Astrocyte (in vitro differentiated cells and primary cell): ENCODE measurements around the gene NDUFS7. TPM values are rescaled to one million over a fixed set of nuclear protein-coding genes. Genes with fewer than 3 reads are reported as not detected.

ENCODE experiments used
- DNase-seq: peaks from one replicate; pipeline ENCODE4 v3.0.0-alpha.2; 2010; ENCODE audit warnings: low read depth
- FAIRE-seq: peaks from 2 replicates; lab custom pipeline; 2011; peaks lifted over from hg19 to GRCh38; lab: Jason Lieb, UNC
- H2AFZ ChIP-seq: 2 replicates; pipeline ENCODE4 v1.6.0; 2012; ENCODE audit warnings: low read depth, low read length, inconsistent platforms
- H3K27ac ChIP-seq: 2 replicates; pipeline ENCODE4 v1.5.1; 2011; ENCODE audit warnings: low read depth, low read length, inconsistent platforms
- H3K27me3 ChIP-seq: 2 replicates; pipeline ENCODE4 v1.6.0; 2011; ENCODE audit warnings: low read length, inconsistent platforms; ENCODE audit not compliant: insufficient read depth
- H3K36me3 ChIP-seq: 2 replicates; pipeline ENCODE4 v1.5.1; 2011; ENCODE audit warnings: low read length, inconsistent platforms; ENCODE audit not compliant: insufficient read depth
- H3K4me1 ChIP-seq: 2 replicates; pipeline ENCODE4 v1.5.1; 2011; ENCODE audit warnings: low read length, inconsistent platforms; ENCODE audit not compliant: insufficient read depth
- H3K4me2 ChIP-seq: 2 replicates; pipeline ENCODE4 v1.6.0; 2012; ENCODE audit warnings: low read length, inconsistent platforms
- H3K4me3 ChIP-seq: 2 replicates; pipeline ENCODE4 v1.5.1; 2011; ENCODE audit warnings: low read depth, mild to moderate bottlenecking, low read length, inconsistent platforms; ENCODE audit not compliant: insufficient read depth
- H3K79me2 ChIP-seq: 2 replicates; pipeline ENCODE4 v1.6.0; 2012; ENCODE audit warnings: mild to moderate bottlenecking, low read length, inconsistent platforms; ENCODE audit not compliant: insufficient read depth
- H3K9ac ChIP-seq: 2 replicates; pipeline ENCODE4 v1.6.0; 2012; ENCODE audit warnings: mild to moderate bottlenecking, low read length, inconsistent platforms
- H3K9me3 ChIP-seq: 2 replicates; pipeline ENCODE4 v1.5.1; 2012; ENCODE audit warnings: low read depth, mild to moderate bottlenecking, low read length, inconsistent platforms; ENCODE audit not compliant: insufficient read depth
- H4K20me1 ChIP-seq: 2 replicates; pipeline ENCODE4 v1.6.0; 2012; ENCODE audit warnings: low read length, inconsistent platforms; ENCODE audit not compliant: insufficient read depth
- H3K27ac Mint-ChIP-seq: one replicate; pipeline ENCODE4 v1.8.0; 2021; ENCODE audit warnings: mild to moderate bottlenecking, mixed read lengths; ENCODE audit not compliant: unreplicated experiment
- H3K27me3 Mint-ChIP-seq: one replicate; pipeline ENCODE4 v1.8.0; 2021; ENCODE audit warnings: low read depth, mixed read lengths; ENCODE audit not compliant: unreplicated experiment
- H3K36me3 Mint-ChIP-seq: one replicate; pipeline ENCODE4 v1.8.0; 2021; ENCODE audit warnings: low read depth, mixed read lengths; ENCODE audit not compliant: unreplicated experiment
- H3K4me1 Mint-ChIP-seq: one replicate; pipeline ENCODE4 v1.8.0; 2021; ENCODE audit warnings: low read depth, mixed read lengths; ENCODE audit not compliant: unreplicated experiment
- H3K4me3 Mint-ChIP-seq: one replicate; pipeline ENCODE4 v1.8.0; 2021; ENCODE audit warnings: mild to moderate bottlenecking, moderate library complexity, mixed read lengths; ENCODE audit not compliant: unreplicated experiment
- H3K9me3 Mint-ChIP-seq: one replicate; pipeline ENCODE4 v1.8.0; 2021; ENCODE audit warnings: mild to moderate bottlenecking, mixed read lengths; ENCODE audit not compliant: unreplicated experiment
- EZH2 ChIP-seq: IDR thresholded peaks from 2 replicates; pipeline ENCODE4 v1.6.1; 2012; ENCODE audit warnings: mild to moderate bottlenecking, low read length, inconsistent platforms; ENCODE audit not compliant: insufficient read depth
- total RNA-seq: library from RNA; stranded (reverse); gene quantifications from 2 replicates; pipeline ENCODE4 v1.2.1, GENCODE V29; 2021
- TF ChIP-seq, protein P1 (sequence below): IDR thresholded peaks from 2 replicates; pipeline ENCODE4 v1.5.1; 2011; ENCODE audit warnings: low read depth, mild to moderate bottlenecking, inconsistent platforms, low read length, moderate library complexity; ENCODE audit not compliant: insufficient read depth

The NDUFS7 gene
- total RNA-seq, 1 donor from 2014 or later = 64.0 TPM

DNA sequence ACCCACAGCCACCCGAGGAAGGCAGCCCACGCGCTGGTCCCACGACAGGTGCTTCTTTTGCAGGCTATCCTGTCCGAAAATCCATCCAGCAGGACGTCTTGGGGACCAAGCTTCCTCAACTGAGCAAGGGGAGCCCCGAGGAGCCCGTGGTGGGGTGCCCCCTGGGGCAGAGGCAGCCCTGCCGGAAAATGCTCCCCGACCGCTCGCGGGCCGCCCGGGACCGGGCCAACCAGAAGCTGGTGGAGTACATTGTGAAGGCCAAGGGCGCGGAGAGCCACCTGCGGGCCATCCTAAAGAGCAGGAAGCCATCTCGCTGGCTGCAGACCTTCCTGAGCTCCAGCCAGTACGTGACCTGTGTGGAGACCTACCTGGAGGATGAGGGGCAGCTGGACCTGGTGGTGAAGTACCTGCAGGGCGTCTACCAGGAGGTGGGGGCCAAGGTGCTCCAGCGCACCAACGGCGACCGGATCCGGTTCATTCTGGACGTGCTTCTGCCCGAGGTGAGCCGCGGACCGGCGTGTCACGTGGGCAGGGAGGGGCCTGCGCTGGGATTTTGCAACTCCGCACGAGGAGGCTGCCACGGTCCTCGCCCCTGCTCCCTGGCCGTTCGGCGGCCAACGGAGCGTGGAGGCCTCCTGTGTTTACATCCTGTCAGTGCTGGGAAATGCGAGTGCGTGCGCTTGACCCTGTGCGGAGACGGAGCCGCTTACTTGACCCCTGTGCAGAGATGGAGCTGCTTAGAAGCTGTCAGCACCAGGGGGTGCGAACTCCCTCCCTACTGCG is 12.9 kb upstream of the NDUFS7 start:
- no peak overlapping the region for H3K4me3 ChIP-seq
- Mint-ChIP-seq H3K4me3 (no peak overlapping the region), H3K27ac (no peak overlapping the region), H3K36me3 (peaks cover 9% of the 10 kb centered on the region), H3K9me3 (no peaks in the 10 kb centered on the region), H3K4me1 (no peaks in the 10 kb centered on the region), H3K27me3 (no peaks in the 10 kb centered on the region)
- no peak for TF ChIP-seq EZH2
- TF ChIP-seq, protein P1, sequence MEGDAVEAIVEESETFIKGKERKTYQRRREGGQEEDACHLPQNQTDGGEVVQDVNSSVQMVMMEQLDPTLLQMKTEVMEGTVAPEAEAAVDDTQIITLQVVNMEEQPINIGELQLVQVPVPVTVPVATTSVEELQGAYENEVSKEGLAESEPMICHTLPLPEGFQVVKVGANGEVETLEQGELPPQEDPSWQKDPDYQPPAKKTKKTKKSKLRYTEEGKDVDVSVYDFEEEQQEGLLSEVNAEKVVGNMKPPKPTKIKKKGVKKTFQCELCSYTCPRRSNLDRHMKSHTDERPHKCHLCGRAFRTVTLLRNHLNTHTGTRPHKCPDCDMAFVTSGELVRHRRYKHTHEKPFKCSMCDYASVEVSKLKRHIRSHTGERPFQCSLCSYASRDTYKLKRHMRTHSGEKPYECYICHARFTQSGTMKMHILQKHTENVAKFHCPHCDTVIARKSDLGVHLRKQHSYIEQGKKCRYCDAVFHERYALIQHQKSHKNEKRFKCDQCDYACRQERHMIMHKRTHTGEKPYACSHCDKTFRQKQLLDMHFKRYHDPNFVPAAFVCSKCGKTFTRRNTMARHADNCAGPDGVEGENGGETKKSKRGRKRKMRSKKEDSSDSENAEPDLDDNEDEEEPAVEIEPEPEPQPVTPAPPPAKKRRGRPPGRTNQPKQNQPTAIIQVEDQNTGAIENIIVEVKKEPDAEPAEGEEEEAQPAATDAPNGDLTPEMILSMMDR = no peak
- DNase-seq (no peak), FAIRE-seq (no peak)
- no peaks in the 10 kb centered on the region for H3K27me3 ChIP-seq
- H3K9ac ChIP-seq = no peak overlapping the region
- peaks cover 2% of the 10 kb centered on the region for H3K79me2 ChIP-seq
- H3K27ac ChIP-seq = no peak overlapping the region
- H4K20me1 ChIP-seq = peaks cover 5% of the 10 kb centered on the region
- H3K9me3 ChIP-seq = no peaks in the 10 kb centered on the region
- no peak overlapping the region for H3K4me2 ChIP-seq
- peaks cover 19% of the 10 kb centered on the region for H3K4me1 ChIP-seq
- peaks cover 12% of the 10 kb centered on the region for H3K36me3 ChIP-seq
- no peak overlapping the region for H2AFZ ChIP-seq

GRCh38 chr19:1373042-1373533 is 10.6 kb upstream of the NDUFS7 start:
- Histone ChIP-seq H3K27ac (no peak overlapping the region), H3K9ac (peak overlapping the region; percentile 20), H3K27me3 (no peaks in the 10 kb centered on the region), H3K9me3 (no peaks in the 10 kb centered on the region), H2AFZ (no peak overlapping the region), H4K20me1 (peaks cover 18% of the 10 kb centered on the region), H3K79me2 (no peaks in the 10 kb centered on the region), H3K4me3 (no peak overlapping the region), H3K4me1 (peaks cover 19% of the 10 kb centered on the region), H3K36me3 (peaks cover 7% of the 10 kb centered on the region), H3K4me2 (peak overlapping the region; percentile 37)
- Mint-ChIP-seq H3K27me3 (no peaks in the 10 kb centered on the region), H3K27ac (no peak overlapping the region), H3K4me3 (no peak overlapping the region), H3K9me3 (no peaks in the 10 kb centered on the region), H3K4me1 (no peaks in the 10 kb centered on the region), H3K36me3 (peaks cover 15% of the 10 kb centered on the region)
- DNase-seq (no peak), FAIRE-seq (no peak)
- TF ChIP-seq, protein P1 = no peak
- TF ChIP-seq EZH2 = no peak
